Measurements from ENCODE around the gene ZBTB8A.

The ZBTB8A gene

DNA sequence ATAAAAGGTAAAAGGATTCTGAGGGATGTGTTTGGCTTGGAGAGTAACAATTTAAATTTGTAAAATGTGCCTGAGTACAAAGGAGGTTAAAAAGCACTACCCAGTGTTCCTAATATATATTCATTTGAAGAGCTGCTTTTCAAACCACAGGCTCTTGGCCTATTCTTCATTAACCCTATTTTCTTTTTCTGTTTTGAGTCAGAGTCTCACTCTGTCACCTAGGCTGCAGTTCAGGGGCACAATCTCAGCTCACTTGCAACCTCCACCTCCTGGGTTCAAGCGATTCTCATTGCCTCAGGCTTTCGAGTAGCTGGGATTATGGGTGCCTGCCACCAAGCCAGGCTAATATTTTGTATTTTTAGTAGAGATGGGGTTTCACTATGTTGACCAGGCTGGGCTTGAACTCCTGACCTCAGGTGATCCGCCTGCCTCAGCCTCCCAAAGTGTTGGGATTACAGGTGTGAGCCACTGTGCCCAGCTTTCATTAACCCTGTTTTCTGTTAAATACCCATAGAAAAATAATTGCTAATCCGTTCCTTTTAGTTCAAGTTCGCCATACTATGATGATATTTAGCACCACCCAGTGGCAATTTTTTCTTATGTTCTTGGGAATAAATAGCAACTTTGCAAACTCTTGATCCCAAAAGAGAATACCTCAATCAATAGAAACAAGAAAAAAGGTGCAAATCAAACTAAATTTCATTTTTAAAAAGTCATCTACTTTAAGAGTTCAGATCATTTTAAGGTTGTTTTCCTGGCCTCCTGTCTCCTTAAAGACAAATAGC lies 80.7 kb downstream of the ZBTB8A start:
- TF ChIP-seq EZH2phosphoT487 (conservative IDR thresholded peaks at IDR 0.05; ENCODE audit: low read length) (no peak), CTCF (IDR thresholded peaks at IDR 0.05; ENCODE audit: insufficient read depth, low read length, poor library complexity, severe bottlenecking) (no peak)
- H3K4me2 ChIP-seq (ENCODE audit: low read depth, low read length, poor library complexity, severe bottlenecking), result no peak overlapping the region
- no peaks in the 10 kb centered on the region for H3K27me3 ChIP-seq (ENCODE audit: low read length)
- no peaks in the 10 kb centered on the region for H3K9me2 ChIP-seq (replicated peaks; ENCODE audit: insufficient read depth, low read length)
- no peak overlapping the region for H3K4me3 ChIP-seq (ENCODE audit: insufficient read depth, low read length, poor library complexity, severe bottlenecking)
- no peak overlapping the region for H3K27ac ChIP-seq (ENCODE audit: low read depth, low read length)
- H4K20me1 ChIP-seq (ENCODE audit: low read depth, low read length), result no peaks in the 10 kb centered on the region
- no peak overlapping the region for H2AFZ ChIP-seq (ENCODE audit: low read depth, low read length, severe bottlenecking)
- no peak overlapping the region for H3K9ac ChIP-seq (ENCODE audit: low read length)
- no peaks in the 10 kb centered on the region for H3K9me3 ChIP-seq (ENCODE audit: insufficient read depth, low read length)
- peaks cover 17% of the 10 kb centered on the region; the same call in 1 of the 2 replicates for H3K36me3 ChIP-seq (ENCODE audit: low read length)
- no peaks in the 10 kb centered on the region for H3K79me2 ChIP-seq (ENCODE audit: insufficient read depth, low read length)
- peaks cover 5% of the 10 kb centered on the region; the same call in 1 of the 2 replicates for H3F3A ChIP-seq (ENCODE audit: insufficient read depth)

DNA sequence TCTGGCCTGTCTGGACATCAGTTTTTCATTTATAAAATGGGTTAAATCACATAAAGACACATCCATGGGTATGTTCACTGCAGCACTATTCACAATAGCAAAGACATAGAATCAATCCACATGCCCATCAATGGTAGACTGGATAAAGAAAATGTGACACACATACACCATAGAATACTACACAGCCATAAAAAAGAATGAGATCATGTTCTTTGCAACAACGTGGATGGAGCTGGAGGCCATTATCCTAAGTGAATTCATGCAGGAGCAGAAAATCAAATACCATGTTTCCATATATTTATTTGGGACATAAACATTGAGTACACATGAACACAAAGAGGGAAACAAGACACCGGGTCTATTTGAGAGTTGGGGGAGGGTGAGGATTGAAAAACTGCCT lies 83.0 kb downstream of the ZBTB8A start:
- Histone ChIP-seq H3F3A (ENCODE audit: insufficient read depth) (peaks cover 5% of the 10 kb centered on the region; the same call in 1 of the 2 replicates), H3K27me3 (ENCODE audit: low read length) (no peaks in the 10 kb centered on the region), H3K4me2 (ENCODE audit: low read depth, low read length, poor library complexity, severe bottlenecking) (no peak overlapping the region), H3K4me3 (ENCODE audit: insufficient read depth, low read length, poor library complexity, severe bottlenecking) (no peak overlapping the region), H3K36me3 (ENCODE audit: low read length) (peaks cover 26% of the 10 kb centered on the region; the same call in 1 of the 2 replicates), H3K9ac (ENCODE audit: low read length) (no peak overlapping the region), H2AFZ (ENCODE audit: low read depth, low read length, severe bottlenecking) (no peak overlapping the region), H3K27ac (ENCODE audit: low read depth, low read length) (no peak overlapping the region), H3K9me2 (replicated peaks; ENCODE audit: insufficient read depth, low read length) (no peaks in the 10 kb centered on the region), H4K20me1 (ENCODE audit: low read depth, low read length) (no peaks in the 10 kb centered on the region), H3K9me3 (ENCODE audit: insufficient read depth, low read length) (no peaks in the 10 kb centered on the region), H3K79me2 (ENCODE audit: insufficient read depth, low read length) (no peaks in the 10 kb centered on the region)
- TF ChIP-seq CTCF (IDR thresholded peaks at IDR 0.05; ENCODE audit: insufficient read depth, low read length, poor library complexity, severe bottlenecking) (no peak), EZH2phosphoT487 (conservative IDR thresholded peaks at IDR 0.05; ENCODE audit: low read length) (no peak)

DNA sequence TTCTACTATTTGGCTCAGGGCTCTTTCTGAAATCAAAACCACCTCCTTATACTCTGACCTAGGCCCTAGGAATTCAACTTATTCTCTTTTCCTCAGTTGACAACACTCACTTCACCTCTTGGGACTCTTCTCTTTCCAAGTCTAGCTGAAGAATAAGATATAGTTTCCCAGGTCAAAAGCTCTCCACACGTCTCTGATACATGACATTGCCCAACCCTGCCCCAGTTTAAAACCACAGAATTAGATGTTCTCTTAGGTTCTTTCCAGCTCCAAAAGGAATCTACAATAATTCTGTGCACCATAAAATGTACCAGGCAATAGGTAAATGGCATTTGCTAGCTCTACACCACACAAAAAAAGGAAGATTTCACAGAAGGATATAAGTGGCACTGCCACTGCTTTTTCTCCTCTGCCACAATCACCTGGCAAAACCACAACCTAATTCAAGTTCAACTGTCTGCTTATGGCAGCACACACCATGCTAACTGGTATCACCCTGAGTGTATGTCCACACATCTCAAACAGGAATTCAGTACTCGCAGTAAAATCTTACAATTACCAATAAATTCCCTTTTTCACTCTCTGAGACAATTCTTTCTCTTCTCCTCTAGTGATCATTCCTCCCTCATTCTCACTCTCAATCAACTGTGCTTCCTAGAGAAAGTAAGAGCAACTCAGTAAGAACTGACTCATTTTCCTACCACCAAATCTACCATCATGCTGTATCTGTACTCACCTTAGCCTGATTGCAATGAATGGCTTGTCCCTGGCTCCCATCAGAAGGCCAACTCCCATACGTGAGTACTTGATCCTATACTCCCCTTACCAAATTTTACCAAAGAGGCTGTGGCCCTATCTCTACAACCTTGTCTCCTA lies 83.8 kb downstream of the ZBTB8A start:
- H3K27me3 ChIP-seq (ENCODE audit: low read length), result no peaks in the 10 kb centered on the region
- H2AFZ ChIP-seq (ENCODE audit: low read depth, low read length, severe bottlenecking), result no peak overlapping the region
- H3F3A ChIP-seq (ENCODE audit: insufficient read depth), result peaks cover 5% of the 10 kb centered on the region; the same call in 1 of the 2 replicates
- H3K9me3 ChIP-seq (ENCODE audit: insufficient read depth, low read length), result no peaks in the 10 kb centered on the region
- H3K4me2 ChIP-seq (ENCODE audit: low read depth, low read length, poor library complexity, severe bottlenecking), result no peak overlapping the region
- no peaks in the 10 kb centered on the region for H3K9me2 ChIP-seq (replicated peaks; ENCODE audit: insufficient read depth, low read length)
- no peak overlapping the region for H3K4me3 ChIP-seq (ENCODE audit: insufficient read depth, low read length, poor library complexity, severe bottlenecking)
- H3K27ac ChIP-seq (ENCODE audit: low read depth, low read length), result peak overlapping the region; percentile 35
- H3K9ac ChIP-seq (ENCODE audit: low read length), result no peak overlapping the region
- H3K79me2 ChIP-seq (ENCODE audit: insufficient read depth, low read length), result 0 out of 2 replicates have a peak, but pooled peaks cover 4% of the 10 kb centered on the region
- H3K36me3 ChIP-seq (ENCODE audit: low read length), result peaks cover 28% of the 10 kb centered on the region; the same call in 1 of the 2 replicates
- H4K20me1 ChIP-seq (ENCODE audit: low read depth, low read length), result no peaks in the 10 kb centered on the region
- no peak for TF ChIP-seq EZH2phosphoT487 (conservative IDR thresholded peaks at IDR 0.05; ENCODE audit: low read length)
- no peak for TF ChIP-seq CTCF (IDR thresholded peaks at IDR 0.05; ENCODE audit: insufficient read depth, low read length, poor library complexity, severe bottlenecking)
